ENCODE measurements around the gene STAC2.

GRCh38 chr17:39212195-39212810, 13.4 kb downstream of the STAC2 start:
- TF ChIP-seq, protein P1, sequence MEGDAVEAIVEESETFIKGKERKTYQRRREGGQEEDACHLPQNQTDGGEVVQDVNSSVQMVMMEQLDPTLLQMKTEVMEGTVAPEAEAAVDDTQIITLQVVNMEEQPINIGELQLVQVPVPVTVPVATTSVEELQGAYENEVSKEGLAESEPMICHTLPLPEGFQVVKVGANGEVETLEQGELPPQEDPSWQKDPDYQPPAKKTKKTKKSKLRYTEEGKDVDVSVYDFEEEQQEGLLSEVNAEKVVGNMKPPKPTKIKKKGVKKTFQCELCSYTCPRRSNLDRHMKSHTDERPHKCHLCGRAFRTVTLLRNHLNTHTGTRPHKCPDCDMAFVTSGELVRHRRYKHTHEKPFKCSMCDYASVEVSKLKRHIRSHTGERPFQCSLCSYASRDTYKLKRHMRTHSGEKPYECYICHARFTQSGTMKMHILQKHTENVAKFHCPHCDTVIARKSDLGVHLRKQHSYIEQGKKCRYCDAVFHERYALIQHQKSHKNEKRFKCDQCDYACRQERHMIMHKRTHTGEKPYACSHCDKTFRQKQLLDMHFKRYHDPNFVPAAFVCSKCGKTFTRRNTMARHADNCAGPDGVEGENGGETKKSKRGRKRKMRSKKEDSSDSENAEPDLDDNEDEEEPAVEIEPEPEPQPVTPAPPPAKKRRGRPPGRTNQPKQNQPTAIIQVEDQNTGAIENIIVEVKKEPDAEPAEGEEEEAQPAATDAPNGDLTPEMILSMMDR (IDR thresholded peaks at IDR 0.05) = no peak
- no peak for TF ChIP-seq POLR2A (IDR thresholded peaks at IDR 0.05)
- no peak for TF ChIP-seq EP300 (IDR thresholded peaks at IDR 0.05)

Measured in upper lobe of left lung (tissue), 4 donors.